ENCODE measurements around the gene UNC45A.
A peak's percentile ranks its signal among the peaks of the same experiment; 100 is the strongest.

The UNC45A gene

DNA sequence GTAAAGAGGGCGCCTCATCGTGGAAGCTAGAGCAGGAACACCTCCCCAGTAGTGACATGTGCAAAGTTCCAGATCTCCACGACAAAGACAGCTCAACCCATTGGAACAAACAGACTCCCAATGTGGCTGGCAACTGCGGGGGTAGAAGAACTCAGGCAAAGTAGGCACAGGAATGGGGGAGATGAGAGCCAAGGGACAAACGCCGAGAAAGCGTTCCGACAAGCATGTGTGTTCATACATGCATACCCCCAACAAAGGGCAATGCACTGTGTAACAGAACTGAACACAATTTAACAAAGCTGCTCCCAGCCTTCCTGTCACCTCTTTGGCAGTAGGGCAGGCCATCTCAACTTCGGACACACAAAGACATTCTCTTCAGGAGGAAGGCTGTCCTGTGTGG is 31.2 kb downstream of the UNC45A start:
- no peak for DNase-seq

DNA sequence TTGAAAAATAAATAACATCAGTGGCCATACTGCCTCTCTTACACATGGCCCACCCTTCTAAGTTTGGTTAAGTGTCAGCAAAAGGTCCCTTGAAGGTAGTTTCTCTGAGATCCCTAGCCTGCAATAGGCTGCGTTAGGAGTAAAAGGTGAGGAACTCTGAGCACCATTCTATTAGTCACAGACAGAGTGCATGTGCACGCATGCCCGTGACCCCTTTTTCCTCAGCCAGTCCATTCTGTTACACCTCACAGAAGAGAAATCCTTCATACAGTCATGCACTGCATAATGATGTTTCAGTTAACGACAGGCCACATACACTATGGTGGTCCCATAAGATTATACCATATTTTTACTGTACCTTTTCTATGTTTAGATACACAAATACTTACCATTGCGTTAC is 32.1 kb downstream of the UNC45A start:
- DNase-seq: no peak

DNA sequence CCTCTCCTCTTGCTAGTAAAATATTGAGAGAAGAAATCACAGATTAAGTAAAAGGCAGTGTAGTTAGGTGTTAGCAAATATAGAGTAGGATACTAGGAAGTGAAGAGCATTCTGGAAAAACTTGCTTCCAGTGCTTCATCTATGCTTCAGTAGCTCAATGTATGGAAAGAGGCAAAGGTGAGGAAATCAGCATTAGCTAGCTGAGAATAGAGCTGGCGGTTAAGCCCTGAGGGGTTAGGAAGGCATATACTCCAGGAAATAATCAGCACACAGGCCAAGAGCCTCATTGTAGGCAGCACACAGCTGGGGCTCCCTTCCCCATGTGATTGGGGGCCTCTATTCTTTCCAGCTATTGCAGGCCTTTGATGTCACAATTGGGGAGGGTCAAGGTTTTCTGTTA is 33.3 kb downstream of the UNC45A start:
- no peak for DNase-seq

DNA sequence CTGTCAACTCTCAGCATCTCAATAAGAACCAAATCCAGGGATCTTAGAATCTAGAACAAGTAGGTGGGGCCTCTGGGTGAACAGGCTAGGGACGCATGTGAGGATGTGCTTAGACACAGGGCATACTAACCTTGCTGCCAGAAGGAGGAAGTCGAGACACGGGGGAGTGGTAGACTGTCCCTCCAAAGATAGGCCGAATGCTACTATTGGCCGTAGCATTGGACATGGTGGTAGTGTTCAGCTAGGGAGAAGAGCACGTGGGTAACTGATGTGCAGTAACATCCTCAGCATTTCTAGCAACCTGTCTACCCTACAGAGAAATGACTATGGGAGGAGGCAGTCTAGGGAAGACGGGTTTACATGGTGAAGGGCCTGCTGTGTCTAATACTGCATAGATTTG is 35.2 kb downstream of the UNC45A start:
- DNase-seq: no peak

DNA sequence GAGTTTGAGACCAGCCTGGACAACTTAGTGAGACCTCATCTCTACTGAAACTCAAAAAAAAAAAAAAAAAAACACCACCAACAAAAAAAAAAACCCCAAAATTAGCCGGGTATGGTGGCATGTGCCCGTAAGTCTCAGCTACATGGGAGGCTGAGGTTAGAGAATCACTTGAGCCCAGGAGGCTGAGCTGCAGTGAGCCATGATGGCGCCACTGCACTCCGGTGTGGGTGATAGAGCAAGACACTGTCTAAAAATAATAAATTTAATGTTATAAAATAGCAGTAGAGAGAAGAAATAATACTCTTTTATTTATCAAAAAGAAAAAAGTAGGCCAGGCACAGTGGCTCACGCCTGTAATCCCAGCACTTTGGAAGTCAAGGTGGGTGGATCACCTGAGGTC is 37.0 kb downstream of the UNC45A start:
- no peak for DNase-seq

DNA sequence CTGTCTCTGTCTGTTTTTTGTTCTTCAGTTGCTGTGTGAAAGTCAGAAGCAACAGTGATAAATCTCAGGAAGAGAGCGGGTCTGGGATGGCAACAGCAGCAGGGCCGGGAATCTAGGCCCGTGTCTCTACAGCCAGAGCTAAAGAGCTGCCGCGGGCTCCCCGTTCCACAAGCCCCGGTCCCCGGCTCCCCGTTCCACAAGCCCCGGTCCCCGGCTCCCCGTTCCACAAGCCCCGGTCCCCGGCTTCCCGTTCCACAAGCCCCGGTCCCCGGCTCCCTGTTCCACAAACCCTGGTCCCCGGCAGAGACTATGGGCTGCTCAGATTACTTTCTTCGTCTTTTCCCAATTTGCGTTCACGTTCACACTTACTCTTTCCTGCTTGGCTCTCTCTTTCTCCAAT is 39.1 kb downstream of the UNC45A start:
- DNase-seq: no peak

DNA sequence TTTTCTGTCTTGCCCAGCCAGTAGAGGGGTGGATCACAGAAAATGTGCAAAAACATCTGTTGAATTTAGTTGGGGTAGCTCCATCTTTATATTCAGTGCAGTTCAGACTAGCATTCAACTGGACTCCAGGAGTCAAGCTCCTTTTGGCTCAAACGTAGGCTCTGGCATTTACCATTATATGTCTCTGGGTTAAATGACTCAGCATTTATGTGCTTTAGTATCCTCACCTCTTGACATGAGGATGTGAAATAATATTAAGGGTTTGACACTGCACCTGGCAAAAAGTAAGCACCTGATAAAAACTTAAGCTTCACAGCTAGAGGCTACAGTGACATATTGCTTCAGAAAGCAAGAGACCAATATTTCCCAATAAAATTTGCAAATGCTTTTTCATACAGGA is 44.5 kb downstream of the UNC45A start:
- no peak for DNase-seq

DNA sequence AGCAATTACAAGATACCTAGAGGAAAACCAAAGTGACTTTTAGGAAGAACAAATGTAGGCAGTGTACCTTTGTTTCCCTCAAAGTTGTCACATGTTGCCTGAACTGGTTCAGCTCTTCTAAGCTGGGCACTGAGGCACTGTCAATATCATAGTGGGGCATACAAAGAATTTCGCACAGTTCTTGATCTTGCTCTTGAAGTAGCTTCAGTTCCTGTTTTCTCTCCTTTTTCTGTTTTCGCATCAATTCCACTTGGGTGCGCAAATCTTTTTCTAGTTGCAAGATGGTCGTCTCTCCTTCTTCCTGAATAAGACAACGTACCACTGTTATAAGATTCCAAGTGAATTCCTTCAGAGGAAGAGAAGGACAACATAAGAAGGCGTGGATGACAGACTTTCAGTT is 46.6 kb downstream of the UNC45A start:
- no peak for DNase-seq

DNA sequence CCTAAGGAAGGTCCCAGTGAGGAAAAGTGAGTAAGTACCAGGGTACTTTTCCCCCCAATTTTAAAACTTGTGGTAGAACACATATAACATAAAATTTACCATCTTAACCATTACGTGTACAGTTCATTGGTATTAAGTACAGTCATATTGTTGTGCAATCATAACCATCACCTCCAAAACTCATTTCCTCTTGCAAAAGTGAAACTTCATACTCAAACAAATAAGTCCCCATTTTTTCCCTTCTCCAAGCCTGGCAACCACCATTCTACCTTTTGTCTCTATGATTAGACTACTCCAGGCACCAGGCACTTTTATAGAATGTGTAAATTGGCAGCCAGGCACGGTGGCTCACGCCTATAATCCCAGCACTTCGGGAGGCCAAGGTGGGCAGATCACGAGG is 47.0 kb downstream of the UNC45A start:
- DNase-seq: no peak

DNA sequence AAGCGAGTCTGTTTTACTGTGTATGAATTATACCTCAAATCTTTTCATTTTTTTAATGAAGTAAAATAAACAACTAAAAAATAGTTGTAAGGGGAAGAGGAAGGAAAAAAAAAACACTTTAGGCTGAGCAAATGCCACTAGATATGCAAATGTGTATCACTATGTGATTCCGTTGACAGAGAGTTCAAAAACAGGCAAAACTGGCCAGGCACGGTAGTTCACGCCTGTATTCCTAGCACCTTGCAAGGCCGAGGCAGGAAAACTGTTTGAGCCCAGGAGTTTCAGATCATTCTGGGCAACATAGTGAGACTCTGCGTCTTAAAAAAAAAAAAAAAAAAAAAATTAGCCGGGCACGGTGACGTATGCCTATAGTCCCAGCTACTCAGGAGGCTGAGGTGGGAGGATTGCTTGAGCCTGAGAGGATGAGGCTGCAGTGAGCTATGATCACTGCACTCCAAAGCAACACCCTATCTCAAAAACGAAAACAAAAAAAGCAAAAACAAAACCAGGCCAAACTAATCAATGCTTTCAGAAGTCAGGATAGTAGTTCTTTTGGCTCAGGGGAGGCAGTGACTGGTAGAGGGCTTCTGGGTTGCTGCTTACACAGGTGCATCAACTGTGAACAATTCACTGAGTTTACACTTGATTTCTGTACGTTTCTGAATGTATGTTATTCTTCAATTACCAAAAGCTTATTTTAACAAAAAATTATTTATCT is 51.9 kb downstream of the UNC45A start:
- no peak for DNase-seq

DNA sequence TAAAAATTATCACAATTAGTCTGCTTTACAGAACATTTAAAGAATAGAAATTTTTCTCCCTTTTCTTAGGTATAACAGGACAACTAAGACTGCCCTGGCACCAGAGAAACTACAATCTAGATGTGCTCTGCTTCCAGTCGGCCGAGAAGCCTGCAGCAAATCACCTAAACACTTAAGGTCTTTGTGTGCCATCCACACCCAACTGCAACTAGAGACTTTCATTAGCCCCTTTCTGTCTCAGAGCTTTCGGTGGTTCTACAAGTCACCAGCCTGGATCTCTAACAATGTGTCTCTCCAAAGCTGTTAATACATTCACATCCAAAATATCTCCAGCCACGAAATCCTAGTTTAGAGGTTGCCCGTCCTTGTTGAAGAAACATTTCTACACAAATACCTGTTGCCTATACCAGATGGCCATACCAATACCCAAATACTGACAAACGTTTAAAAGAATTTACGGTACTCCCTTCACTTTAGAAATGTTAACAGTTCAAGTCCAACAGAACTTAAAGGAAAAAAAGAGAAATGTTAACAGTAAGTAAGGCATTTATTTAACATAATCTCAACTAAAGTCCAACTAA is 52.6 kb downstream of the UNC45A start:
- no peak for DNase-seq

DNA sequence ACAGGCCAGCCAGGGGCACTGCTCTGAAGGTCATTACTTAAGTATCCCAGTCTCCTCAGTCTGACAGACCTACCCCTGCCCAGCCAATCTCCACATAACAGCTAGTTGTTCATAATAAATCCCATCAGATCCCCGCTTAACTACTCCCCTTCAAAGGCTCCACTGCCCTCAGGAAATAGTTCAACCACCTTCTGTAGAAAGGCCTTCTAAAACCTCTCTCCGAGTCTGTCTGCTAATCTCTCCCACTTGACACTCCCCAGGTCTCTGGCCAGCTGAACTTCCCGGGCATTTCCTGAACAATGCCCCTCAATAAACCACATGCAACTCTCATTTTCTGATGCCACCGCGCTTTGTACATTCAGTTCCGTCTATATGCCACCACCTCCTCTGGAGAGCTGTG is 53.2 kb downstream of the UNC45A start:
- no peak for DNase-seq

DNA sequence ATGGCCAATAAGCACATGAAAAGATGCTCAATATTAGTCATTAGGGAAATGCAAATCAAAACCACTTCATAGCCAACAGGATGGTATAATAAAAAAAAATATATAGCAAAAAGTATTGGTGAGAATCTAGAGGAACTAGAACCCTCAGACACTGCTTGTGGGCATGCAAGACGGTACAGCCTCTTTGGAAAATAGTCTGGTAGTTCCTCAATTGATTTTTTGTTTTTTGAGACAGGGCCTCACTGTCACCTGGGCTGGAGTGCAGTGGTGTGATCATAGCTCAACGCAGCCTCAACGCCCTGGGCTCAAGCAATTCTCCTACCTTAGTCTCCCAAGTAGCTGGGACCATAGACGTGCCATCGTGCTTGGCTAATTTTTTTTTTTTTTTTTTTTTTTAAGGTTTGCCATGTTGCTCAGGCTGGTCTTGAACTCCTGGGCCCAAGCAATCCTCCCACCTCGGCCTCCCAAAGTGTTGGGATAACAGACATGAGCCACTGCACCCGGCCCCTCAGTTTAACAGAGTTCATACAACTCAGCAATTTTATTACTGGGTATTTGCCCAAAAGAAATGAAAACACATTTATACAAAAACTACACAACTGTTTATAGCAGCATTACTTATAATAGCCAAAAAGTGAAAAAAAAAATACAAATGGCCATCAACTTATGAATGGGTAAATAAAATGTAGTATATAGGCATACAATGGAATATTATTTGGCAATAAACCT is 54.1 kb downstream of the UNC45A start:
- DNase-seq: no peak

DNA sequence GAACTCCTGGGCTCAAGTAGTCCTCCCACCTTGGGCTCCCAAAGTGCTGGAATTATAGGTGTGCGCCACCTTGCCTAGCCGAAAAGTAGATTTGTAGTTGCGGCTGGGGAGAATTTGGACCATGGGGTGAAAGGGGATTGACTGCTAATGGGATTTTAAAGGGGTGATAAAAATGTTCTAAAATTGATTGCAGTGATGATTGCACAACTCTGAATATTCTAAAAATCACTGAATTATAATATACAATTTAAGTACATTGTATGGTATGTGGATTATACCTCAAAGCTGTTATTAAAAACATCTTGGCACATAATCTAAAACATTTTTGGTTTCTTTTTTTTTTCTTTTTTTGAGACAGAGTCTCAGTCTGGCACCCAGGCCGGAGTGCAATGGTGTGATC is 55.4 kb downstream of the UNC45A start:
- DNase-seq: no peak

DNA sequence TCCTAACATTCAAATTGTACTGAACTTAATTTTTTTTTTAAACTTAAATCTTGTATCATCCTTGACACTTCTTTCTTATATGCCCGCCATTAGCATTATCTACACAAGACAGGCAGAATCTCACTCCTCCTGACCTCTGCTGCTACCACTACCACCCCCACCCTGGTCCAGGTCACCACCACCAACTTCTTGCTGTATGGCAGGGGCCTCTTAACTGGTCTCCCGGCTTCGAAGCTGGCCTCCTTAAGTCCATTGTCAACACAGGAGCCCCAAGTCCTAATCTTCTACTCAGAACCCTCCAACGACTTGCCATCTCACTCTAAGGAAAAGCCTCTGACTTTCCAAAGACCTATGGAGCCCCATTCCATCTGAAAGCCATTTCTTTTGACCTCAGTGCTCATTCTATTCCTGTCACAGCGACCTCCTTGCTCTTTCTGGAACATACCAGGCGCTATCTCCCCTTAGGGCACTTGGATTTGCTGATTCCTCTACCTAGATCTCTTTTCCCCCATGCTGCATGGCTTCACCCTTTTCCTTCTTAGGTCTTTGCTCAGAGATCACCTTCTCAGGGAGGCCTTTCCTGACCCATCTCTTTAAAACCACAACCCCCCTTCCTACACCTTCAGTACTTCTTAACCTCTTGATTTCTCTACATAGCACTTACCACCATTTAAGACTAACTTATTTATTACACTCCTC is 56.7 kb downstream of the UNC45A start:
- DNase-seq: no peak

DNA sequence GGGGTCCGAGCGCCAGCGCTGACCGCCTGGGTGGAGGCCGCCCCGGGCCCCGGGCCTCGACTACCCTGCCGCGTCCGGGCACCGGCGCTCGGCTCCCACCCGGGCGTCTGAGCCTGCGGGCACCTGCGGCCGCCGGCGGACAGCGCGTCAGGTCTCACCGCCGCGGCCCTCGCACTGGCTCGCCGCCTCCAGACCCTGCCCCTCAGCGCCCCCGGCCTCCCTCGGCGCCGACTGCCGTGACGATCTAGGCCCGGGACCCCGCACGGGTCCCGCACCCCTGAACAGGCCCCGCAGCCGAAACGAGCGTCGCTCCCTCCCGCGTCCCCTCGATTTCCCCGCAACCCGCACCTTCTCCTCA is 59.0 kb downstream of the UNC45A start:
- DNase-seq: no peak

DNA sequence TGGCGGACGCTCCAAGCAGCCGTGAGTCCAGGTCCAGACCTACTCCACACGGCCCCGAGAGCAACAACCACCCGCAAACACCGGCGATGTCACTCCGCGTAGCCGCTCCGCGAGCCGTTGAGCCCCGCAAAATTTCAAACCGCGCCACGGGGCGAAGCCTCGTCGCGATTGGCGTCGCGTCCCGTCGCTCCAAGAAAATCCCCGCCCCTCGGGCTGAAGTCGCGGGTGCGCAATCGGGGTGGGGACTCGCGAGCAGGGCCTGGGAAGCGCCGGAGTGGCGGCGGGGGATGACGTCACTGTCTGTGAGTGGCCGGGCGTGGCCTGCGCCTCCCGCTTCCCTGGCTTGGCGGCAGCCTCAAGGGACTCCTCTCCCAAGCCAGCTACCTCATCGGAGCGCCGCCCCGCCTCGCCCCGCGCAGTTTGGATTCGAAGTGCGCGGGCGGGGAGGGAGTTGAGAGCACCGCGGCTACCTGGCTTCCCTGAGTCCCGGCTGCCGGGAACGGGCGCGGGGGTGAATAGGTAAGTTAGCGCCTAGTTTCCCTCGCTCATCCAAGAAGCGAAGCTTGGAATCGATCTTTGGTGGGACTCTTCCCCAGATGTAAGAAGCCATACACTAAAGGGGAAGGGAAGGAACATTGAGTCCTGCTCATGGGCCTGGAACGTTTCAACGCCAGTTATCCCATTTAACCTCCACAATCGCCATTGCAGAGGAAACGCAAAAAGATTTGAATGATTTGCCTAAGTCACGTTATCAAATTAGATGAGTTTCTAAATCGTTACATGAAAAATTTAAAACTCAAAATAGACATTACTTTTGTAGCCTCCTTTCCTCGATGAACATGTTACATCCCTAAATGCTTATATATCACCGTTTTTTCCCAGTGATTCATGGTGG is 59.6 kb downstream of the UNC45A start, which contains the start of gene PRC1:
Gene PRC1 (minus strand): TSS at position 119 of the 895 bp plus-strand sequence. CDS start 118 bp downstream, at position 1.
- DNase-seq: peak; percentile 97

DNA sequence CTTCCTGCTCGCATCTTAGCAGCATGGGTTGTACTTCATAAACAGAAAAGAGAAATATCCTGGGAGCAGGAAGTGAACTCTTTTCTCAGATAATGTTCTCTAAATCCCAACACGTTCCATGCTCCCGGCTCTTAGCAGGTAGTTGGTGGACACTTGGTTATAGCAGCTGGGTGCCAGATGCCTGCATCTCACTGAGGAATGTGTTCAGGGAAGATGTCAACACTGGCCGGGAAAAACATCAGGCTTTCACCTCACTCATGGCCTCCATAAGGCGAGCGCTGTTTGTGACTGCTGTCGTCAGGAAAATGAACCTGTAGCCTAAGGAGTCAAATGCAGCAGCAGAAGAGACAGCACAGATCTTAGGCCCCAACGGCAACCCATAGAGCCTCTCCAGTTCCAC is 63.7 kb downstream of the UNC45A start:
- no peak for DNase-seq

DNA sequence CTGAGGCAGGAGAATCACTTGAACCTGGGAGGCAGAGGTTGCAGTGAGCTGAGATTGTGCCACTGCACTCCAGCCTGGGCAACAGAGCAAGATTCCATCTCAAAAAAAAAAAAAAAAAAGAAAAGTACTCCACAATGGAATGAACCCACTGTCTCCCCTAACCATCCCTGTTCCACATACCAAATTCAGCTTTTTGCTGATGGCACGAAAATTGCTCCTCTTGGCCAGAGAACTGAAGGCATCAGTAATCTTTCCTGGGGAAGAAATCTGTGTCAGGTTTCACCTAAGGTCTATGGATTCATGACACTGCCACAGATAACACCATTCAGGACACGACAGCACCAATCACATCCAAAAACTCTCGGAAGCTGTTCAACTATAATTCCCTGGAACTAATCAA is 66.1 kb downstream of the UNC45A start:
- DNase-seq: no peak

Data from CD4-positive, alpha-beta T cell treated with Interleukin-1 beta for 1 hour (primary cell).